ENCODE results near the gene FAM117A. TPM values are rescaled to one million over a fixed set of nuclear protein-coding genes. Genes with fewer than 3 reads are reported as not detected.

The FAM117A gene
- total and polyA plus RNA-seq, 12 donors, result 4.0 to 14.0 (median 10.1) TPM

GRCh38 chr17:49715216-49715615, 48.7 kb downstream of the FAM117A start:
- Histone ChIP-seq H3K27ac (peak overlapping the region in 3 of 10 donors; percentile 1 to 75 (median 15)), H3K4me1 (peaks cover 0 to 23% (median 7%) of the 10 kb centered on the region in 9 donors), H3K4me3 (no peak overlapping the region), H3K9me3 (no peaks in the 10 kb centered on the region), H3K27me3 (no peaks in the 10 kb centered on the region), H3K36me3 (peaks cover 0 to 100% (median 37%) of the 10 kb centered on the region in 9 donors)
- no peak for ATAC-seq
- no peak for DNase-seq
- 70 to 73% methylated on average over 4 of the region's 4 CpGs for WGBS, 2 donors
- TF ChIP-seq CTCF (IDR thresholded peaks at IDR 0.05), result no peak
- intact Hi-C loops (cut with DNase I), result loop anchor here in 1 of 10 donors (5.0 kb wide), 1 partner anchor 62 kb away; no protein-coding TSS in a partner anchor

- 47 to 55% methylated on average over 15 of the region's 15 CpGs for WGBS, 2 donors
Observed at GRCh38 chr17:49708515-49709183, 55.3 kb downstream of the FAM117A start.

DNA sequence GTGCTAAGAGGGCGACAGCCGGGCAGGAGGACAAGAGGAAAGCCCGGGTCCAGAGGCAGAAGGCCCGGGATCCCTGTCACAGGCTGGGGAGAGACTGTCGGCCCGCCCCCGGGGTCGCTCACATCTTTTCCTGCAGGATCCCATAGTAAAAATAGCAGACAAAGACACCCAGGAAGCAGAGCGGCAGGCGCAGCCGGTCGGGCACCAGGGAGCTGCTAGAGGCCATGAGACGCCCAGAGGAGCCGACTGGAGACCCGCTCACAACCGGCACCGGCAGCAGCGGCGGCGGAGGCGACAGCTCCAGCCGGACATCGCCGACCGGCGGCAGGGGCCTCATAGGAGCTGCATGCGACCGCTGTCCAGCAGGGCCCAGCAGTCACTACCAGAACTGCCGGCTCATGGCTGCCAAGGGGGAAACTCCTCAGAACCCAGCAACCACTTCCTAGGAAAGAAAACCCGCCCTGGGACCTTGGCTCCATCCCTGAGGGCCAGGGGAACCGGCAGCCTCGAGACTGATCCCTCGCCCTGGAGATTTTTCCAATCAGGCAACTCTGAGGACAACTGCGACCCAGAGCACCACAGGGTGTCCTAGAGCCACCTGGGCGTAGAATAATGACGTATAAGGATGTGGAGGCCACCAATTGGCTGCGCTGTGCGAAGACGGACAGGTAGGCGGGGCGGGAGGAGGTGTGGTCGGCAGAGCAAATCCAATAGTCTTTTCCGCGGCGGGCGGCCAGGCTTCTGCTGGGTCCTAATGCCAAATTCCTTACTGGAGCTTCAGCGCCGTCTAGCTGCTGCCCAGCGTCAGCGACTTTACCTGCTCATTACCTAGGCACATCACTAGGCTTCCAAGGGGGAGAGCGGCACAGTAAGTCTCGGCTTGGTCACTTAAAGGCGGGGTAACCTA, 56.1 kb downstream of the FAM117A start, which contains the start of gene SLC35B1:
TSS of gene SLC35B1 (minus strand) at position 357 of the 907 bp plus-strand sequence. CDS start at position 226, 131 bp downstream.
- peak; percentile 49 to 89 (median 69) for TF ChIP-seq CTCF (IDR thresholded peaks at IDR 0.05)
- ATAC-seq, result peak; percentile 99 to 100 (median 99)
- H3K27ac ChIP-seq, result peak within 1 kb of the TSS; percentile 91 to 97 (median 96)
- H3K27me3 ChIP-seq, result no peaks in the 10 kb centered on the region
- intact Hi-C loops (cut with DNase I), result loop anchor here (1.0 to 10.0 kb wide), 12 partner anchors 69 to 303 kb away; partner anchors contain the start of genes DLX3 (in 6 of the 10), KAT7 (in 3 of the 10) and TAC4 (in 2 of the 10)
- no peaks in the 10 kb centered on the region for H3K9me3 ChIP-seq
- peaks cover 6 to 46% (median 25%) of the 10 kb centered on the region in 9 donors for H3K4me1 ChIP-seq
- H3K4me3 ChIP-seq, result peak within 1 kb of the TSS; percentile 75 to 99 (median 87)
- 1% methylated on average over 53 of the region's 53 CpGs for WGBS, 2 donors
- H3K36me3 ChIP-seq, result peaks cover 0 to 65% (median 28%) of the 10 kb centered on the region in 9 donors
- peak; percentile 98 to 100 for DNase-seq

More at GRCh38 chr17:49708515-49709183, 55.3 kb downstream of the FAM117A start:
- Histone ChIP-seq H3K27me3 (no peaks in the 10 kb centered on the region), H3K4me1 (peaks cover 6 to 44% (median 25%) of the 10 kb centered on the region in 9 donors), H3K4me3 (peak overlapping the region in 9 of 10 donors; percentile 75 to 99 (median 89)), H3K27ac (peak overlapping the region in 9 of 10 donors; percentile 30 to 97 (median 95)), H3K9me3 (no peaks in the 10 kb centered on the region), H3K36me3 (peaks cover 0 to 65% (median 24%) of the 10 kb centered on the region in 9 donors)
- TF ChIP-seq CTCF (IDR thresholded peaks at IDR 0.05), result peak in 2 of 9 donors; percentile 1 to 3
- DNase-seq (no peak), ATAC-seq (no peak)
- intact Hi-C loops (cut with DNase I), result loop anchor here (1.0 to 10.0 kb wide), 12 partner anchors 69 to 304 kb away; partner anchors contain the start of genes DLX3 (in 6 of the 10), KAT7 (in 3 of the 10) and TAC4 (in 2 of the 10)

All from heart right ventricle (tissue), 16 donors.